ENCODE measurements around the gene PDXP. TPM values are rescaled to one million over a fixed set of nuclear protein-coding genes. Genes with fewer than 3 reads are reported as not detected.
A peak's percentile ranks its signal among the peaks of the same experiment; 100 is the strongest.
"Not testable (repeated sequence)": the region's sequence is repeated elsewhere in the genome, so short reads cannot be mapped to it uniquely, and the experiment has no call there.

The PDXP gene
- total RNA-seq, 1 experiment from 2014 or later = 36.9 TPM

GRCh38 chr22:37690407-37690806, 31.9 kb downstream of the PDXP start:
- POLR2A ChIA-PET (ENCODE audit: unreplicated experiment) = no interaction called here
- no peaks in the 10 kb centered on the region for H3K9me2 ChIP-seq (replicated peaks; ENCODE audit: low read length)
- DNase-seq (no peak), ATAC-seq (no peak)
- BruUV-seq (replicated peaks) = no TSS peak
- H3K4me2 ChIP-seq (ENCODE audit: low read length) = no peak overlapping the region
- H3K9me3 ChIP-seq (ENCODE audit: low read length) = no peaks in the 10 kb centered on the region
- intact Hi-C loops (cut with micrococcal nuclease) = loop anchor here (10.0 kb wide), 1 partner anchor 54 kb away; no protein-coding TSS in a partner anchor
- TF ChIP-seq EZH2 (IDR thresholded peaks at IDR 0.05; ENCODE audit: low read length, unreplicated experiment) = no peak
- no peak for TF ChIP-seq EZH2phosphoT487 (IDR thresholded peaks at IDR 0.05; ENCODE audit: borderline replicate concordance, low read length)
- TF ChIP-seq CTCF (conservative IDR thresholded peaks at IDR 0.05; ENCODE audit: low read depth, low read length) = no peak
- H3K4me3 ChIP-seq (ENCODE audit: low read length) = no peak overlapping the region
- H3F3A ChIP-seq (ENCODE audit: low read length, unreplicated experiment) = no peaks in the 10 kb centered on the region
- H3K9ac ChIP-seq (ENCODE audit: low read length) = no peak overlapping the region
- H3K79me2 ChIP-seq (ENCODE audit: low read length) = peaks cover 21% of the 10 kb centered on the region
- CTCF ChIA-PET = no interaction called here
- H4K20me1 ChIP-seq (ENCODE audit: low read length) = no peaks in the 10 kb centered on the region
- no peaks in the 10 kb centered on the region for H3K27me3 ChIP-seq (ENCODE audit: low read length)
- no peak overlapping the region for H3K27ac ChIP-seq (ENCODE audit: low read length)
- no peak overlapping the region for H2AFZ ChIP-seq (ENCODE audit: low read length)
- peaks cover 17% of the 10 kb centered on the region; the same call in 1 of the 2 replicates for H3K36me3 ChIP-seq (ENCODE audit: low read depth, low read length)
- peaks cover 16% of the 10 kb centered on the region for H3K4me1 ChIP-seq (ENCODE audit: insufficient read depth, low read length)

GRCh38 chr22:37690901-37691504, 32.5 kb downstream of the PDXP start:
- H3K9me3 ChIP-seq (ENCODE audit: low read length) = no peaks in the 10 kb centered on the region
- H3K27me3 ChIP-seq (ENCODE audit: low read length) = no peaks in the 10 kb centered on the region
- ChIA-PET POLR2A (ENCODE audit: unreplicated experiment) (no interaction called here), CTCF (no interaction called here)
- H2AFZ ChIP-seq (ENCODE audit: low read length) = no peak overlapping the region
- no peak overlapping the region for H3K27ac ChIP-seq (ENCODE audit: low read length)
- ATAC-seq (no peak), DNase-seq (peak; percentile 14)
- TF ChIP-seq CTCF (conservative IDR thresholded peaks at IDR 0.05; ENCODE audit: low read depth, low read length) (no peak), EZH2 (IDR thresholded peaks at IDR 0.05; ENCODE audit: low read length, unreplicated experiment) (no peak), EZH2phosphoT487 (IDR thresholded peaks at IDR 0.05; ENCODE audit: borderline replicate concordance, low read length) (no peak)
- H4K20me1 ChIP-seq (ENCODE audit: low read length) = no peaks in the 10 kb centered on the region
- H3K4me1 ChIP-seq (ENCODE audit: insufficient read depth, low read length) = peaks cover 18% of the 10 kb centered on the region
- peaks cover 17% of the 10 kb centered on the region; the same call in 1 of the 2 replicates for H3K36me3 ChIP-seq (ENCODE audit: low read depth, low read length)
- intact Hi-C loops (cut with micrococcal nuclease) = loop anchor here (10.0 kb wide), 1 partner anchor 54 kb away; no protein-coding TSS in a partner anchor
- no TSS peak for BruUV-seq (replicated peaks)
- H3K9ac ChIP-seq (ENCODE audit: low read length) = no peak overlapping the region
- H3K4me2 ChIP-seq (ENCODE audit: low read length) = no peak overlapping the region
- H3K9me2 ChIP-seq (replicated peaks; ENCODE audit: low read length) = no peaks in the 10 kb centered on the region
- peaks cover 21% of the 10 kb centered on the region for H3K79me2 ChIP-seq (ENCODE audit: low read length)
- H3F3A ChIP-seq (ENCODE audit: low read length, unreplicated experiment) = no peaks in the 10 kb centered on the region
- H3K4me3 ChIP-seq (ENCODE audit: low read length) = no peak overlapping the region

GRCh38 chr22:37692627-37693285, 34.2 kb downstream of the PDXP start:
- no peaks in the 10 kb centered on the region for H3F3A ChIP-seq (ENCODE audit: low read length, unreplicated experiment)
- no peak overlapping the region for H3K4me2 ChIP-seq (ENCODE audit: low read length)
- peaks cover 26% of the 10 kb centered on the region for H3K4me1 ChIP-seq (ENCODE audit: insufficient read depth, low read length)
- H3K9me3 ChIP-seq (ENCODE audit: low read length) = no peaks in the 10 kb centered on the region
- H3K27me3 ChIP-seq (ENCODE audit: low read length) = no peaks in the 10 kb centered on the region
- peaks cover 7% of the 10 kb centered on the region for H3K79me2 ChIP-seq (ENCODE audit: low read length)
- no peak overlapping the region for H2AFZ ChIP-seq (ENCODE audit: low read length)
- H3K9ac ChIP-seq (ENCODE audit: low read length) = no peak overlapping the region
- intact Hi-C loops (cut with micrococcal nuclease) = loop anchor here (10.0 kb wide), 1 partner anchor 52 kb away; no protein-coding TSS in a partner anchor
- H3K27ac ChIP-seq (ENCODE audit: low read length) = no peak overlapping the region
- no peak for ATAC-seq
- no peak for TF ChIP-seq EZH2phosphoT487 (IDR thresholded peaks at IDR 0.05; ENCODE audit: borderline replicate concordance, low read length)
- TF ChIP-seq CTCF (conservative IDR thresholded peaks at IDR 0.05; ENCODE audit: low read depth, low read length) = no peak
- no peak for TF ChIP-seq EZH2 (IDR thresholded peaks at IDR 0.05; ENCODE audit: low read length, unreplicated experiment)
- no peak overlapping the region for H3K4me3 ChIP-seq (ENCODE audit: low read length)
- ChIA-PET CTCF (no interaction called here), POLR2A (ENCODE audit: unreplicated experiment) (no interaction called here)
- H4K20me1 ChIP-seq (ENCODE audit: low read length) = no peaks in the 10 kb centered on the region
- H3K36me3 ChIP-seq (ENCODE audit: low read depth, low read length) = peaks cover 17% of the 10 kb centered on the region; the same call in 1 of the 2 replicates
- BruUV-seq (replicated peaks) = no TSS peak
- H3K9me2 ChIP-seq (replicated peaks; ENCODE audit: low read length) = no peaks in the 10 kb centered on the region
- DNase-seq = no peak

GRCh38 chr22:37694131-37694530, 35.6 kb downstream of the PDXP start:
- H3K9ac ChIP-seq (ENCODE audit: low read length); BruUV-seq (replicated peaks); H3K27ac ChIP-seq (ENCODE audit: low read length); H2AFZ ChIP-seq (ENCODE audit: low read length); H3K79me2 ChIP-seq (ENCODE audit: low read length); H4K20me1 ChIP-seq (ENCODE audit: low read length); H3K27me3 ChIP-seq (ENCODE audit: low read length); POLR2A ChIA-PET (ENCODE audit: unreplicated experiment); H3K4me3 ChIP-seq (ENCODE audit: low read length); H3K9me2 ChIP-seq (replicated peaks; ENCODE audit: low read length); H3F3A ChIP-seq (ENCODE audit: low read length, unreplicated experiment); DNase-seq; H3K4me2 ChIP-seq (ENCODE audit: low read length); H3K9me3 ChIP-seq (ENCODE audit: low read length); ATAC-seq: not testable (repeated sequence)
- intact Hi-C loops (cut with micrococcal nuclease) = loop anchor here (10.0 kb wide), 1 partner anchor 51 kb away; no protein-coding TSS in a partner anchor
- CTCF ChIA-PET = interaction anchor here (0.7 kb wide), 1 partner anchor 11 kb away, joined by 3 read pairs; no protein-coding TSS in a partner anchor
- peaks cover 20% of the 10 kb centered on the region for H3K4me1 ChIP-seq (ENCODE audit: insufficient read depth, low read length)
- H3K36me3 ChIP-seq (ENCODE audit: low read depth, low read length) = peaks cover 14% of the 10 kb centered on the region; the same call in 1 of the 2 replicates

Data from PC-3 (cell line).